DLD1 (cell line): Measurements from ENCODE around the gene TUBGCP2.

Experiments used
- in situ Hi-C: cut with HindIII; loops from 2 replicates; pipeline ENCODE4 v1.10.0; 2017; ENCODE audit warnings: low sequenced_read_pairs

Gene TUBGCP2

GRCh38 chr10:133342942-133343341 lies 34.3 kb upstream of the TUBGCP2 start:
- in situ Hi-C loops: no loop called here

GRCh38 chr10:133341983-133342382 lies 33.3 kb upstream of the TUBGCP2 start:
- in situ Hi-C loops: no loop called here

- in situ Hi-C loops: no loop called here
Measured at GRCh38 chr10:133339708-133340380, 31.2 kb upstream of the TUBGCP2 start.

- in situ Hi-C loops: no loop called here
Measured at GRCh38 chr10:133338080-133339071, 29.7 kb upstream of the TUBGCP2 start.

GRCh38 chr10:133337370-133337725 lies 28.7 kb upstream of the TUBGCP2 start:
- in situ Hi-C loops: no loop called here

GRCh38 chr10:133336577-133337369 lies 28.1 kb upstream of the TUBGCP2 start, which contains the start of gene CALY:
Gene CALY, minus strand, starts transcription at chr10:133336896. Its CDS starts 7,907 bp downstream, at chr10:133328989.
- in situ Hi-C loops: no loop called here

GRCh38 chr10:133336118-133336576 lies 27.5 kb upstream of the TUBGCP2 start:
- in situ Hi-C loops: no loop called here

GRCh38 chr10:133335246-133336117 lies 26.8 kb upstream of the TUBGCP2 start:
- in situ Hi-C loops: no loop called here

GRCh38 chr10:133334503-133335245 lies 26.0 kb upstream of the TUBGCP2 start:
- in situ Hi-C loops: no loop called here

GRCh38 chr10:133332936-133333699 lies 24.4 kb upstream of the TUBGCP2 start:
- in situ Hi-C loops: no loop called here

- in situ Hi-C loops: no loop called here
Measured at GRCh38 chr10:133329491-133330202, 21.0 kb upstream of the TUBGCP2 start.

- in situ Hi-C loops: no loop called here
Measured at GRCh38 chr10:133328358-133329343, 20.0 kb upstream of the TUBGCP2 start.

- in situ Hi-C loops: no loop called here
Measured at GRCh38 chr10:133327651-133328357, 19.1 kb upstream of the TUBGCP2 start.

- in situ Hi-C loops: no loop called here
Measured at GRCh38 chr10:133326745-133327650, 18.3 kb upstream of the TUBGCP2 start.

GRCh38 chr10:133326223-133326551 lies 17.5 kb upstream of the TUBGCP2 start:
- in situ Hi-C loops: no loop called here
